ENCODE data around the gene DCUN1D2. TPM values are rescaled to one million over a fixed set of nuclear protein-coding genes. Genes with fewer than 3 reads are reported as not detected.

DCUN1D2 gene
- total RNA-seq, 1 donor from 2014 or later, result 15.1 TPM

DNA sequence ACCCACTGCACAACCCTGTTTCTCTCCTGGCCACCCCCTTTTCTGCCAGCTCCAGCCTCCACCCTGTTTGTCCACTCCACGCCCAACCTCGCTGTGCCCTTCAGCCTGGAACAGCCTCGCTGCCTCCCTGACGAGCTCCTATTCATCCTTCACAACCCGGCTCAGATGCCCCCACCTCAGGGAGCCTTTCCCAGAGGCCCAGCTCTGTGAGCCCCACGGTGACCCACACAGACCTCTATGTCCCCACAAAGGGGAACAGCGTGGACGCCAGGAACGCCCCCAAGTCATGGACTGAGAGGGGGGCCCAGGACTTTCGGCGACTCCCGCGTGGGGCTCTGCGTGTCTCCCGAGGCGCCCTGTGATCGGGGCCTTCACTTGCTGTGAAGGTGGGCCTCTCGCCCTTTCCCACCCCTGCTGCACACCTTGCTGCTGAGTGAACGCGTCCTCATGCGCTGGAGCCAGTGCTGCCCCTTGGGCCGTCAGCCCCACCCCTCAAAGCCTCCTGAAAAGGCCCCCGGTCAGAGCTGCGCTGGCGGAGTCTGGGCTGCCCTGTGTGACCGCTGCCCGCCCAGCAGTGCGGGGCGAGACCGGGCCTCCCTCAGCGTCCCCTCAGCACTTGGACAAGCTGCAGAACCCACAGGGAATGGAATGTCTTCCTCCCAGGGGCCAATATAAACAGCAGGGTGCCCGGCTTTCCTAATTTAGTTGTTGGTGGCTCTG lies 77.2 kb downstream of the DCUN1D2 start:
- no peak for DNase-seq (ENCODE audit: extremely low read depth, low read depth, low spot score)

GRCh38 chr13:113412440-113412839 lies 78.1 kb downstream of the DCUN1D2 start:
- DNase-seq (ENCODE audit: extremely low read depth, low read depth, low spot score), result no peak

DNA sequence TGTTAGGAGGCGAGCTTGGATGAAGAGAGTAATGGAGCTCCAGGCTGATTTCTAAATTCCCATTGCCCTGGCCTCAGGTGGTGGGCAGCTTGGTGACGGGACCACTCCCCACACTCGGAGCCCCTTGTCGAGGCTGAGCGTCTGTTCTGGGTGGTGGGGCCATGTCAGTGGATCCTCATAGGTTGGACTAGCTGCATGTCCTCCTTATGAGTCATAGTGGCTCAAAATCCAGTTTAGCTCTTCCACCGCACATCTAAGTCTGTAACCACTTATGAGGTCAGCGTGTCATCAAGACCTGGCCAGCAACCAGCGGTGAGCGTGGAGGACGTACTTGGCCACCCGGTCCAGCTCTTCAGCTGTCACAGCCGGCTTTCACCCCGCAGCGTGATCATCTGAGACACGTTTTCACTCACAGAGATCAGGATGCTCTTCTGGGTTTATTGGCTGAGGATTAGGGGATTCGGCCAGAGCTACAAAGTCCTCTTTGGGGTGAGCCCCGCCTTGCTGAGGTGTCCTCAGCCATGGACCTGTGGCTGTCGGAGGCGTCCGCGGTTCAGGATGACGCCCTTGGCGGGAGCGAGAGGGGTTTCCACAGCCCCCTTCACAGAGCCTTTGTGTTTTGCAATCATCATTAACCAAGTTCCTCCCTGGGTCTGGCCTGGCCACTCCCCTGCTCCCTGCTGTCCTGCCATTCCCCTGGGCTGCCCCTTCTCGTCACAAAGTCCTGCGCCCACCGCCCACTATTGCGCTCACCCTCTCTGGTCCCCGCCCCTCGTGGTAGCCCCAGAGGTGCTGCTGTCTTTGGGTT lies 79.1 kb downstream of the DCUN1D2 start:
- DNase-seq (ENCODE audit: extremely low read depth, low read depth, low spot score), result no peak

GRCh38 chr13:113410472-113411201 lies 79.9 kb downstream of the DCUN1D2 start:
- no peak for DNase-seq (ENCODE audit: extremely low read depth, low read depth, low spot score)

DNA sequence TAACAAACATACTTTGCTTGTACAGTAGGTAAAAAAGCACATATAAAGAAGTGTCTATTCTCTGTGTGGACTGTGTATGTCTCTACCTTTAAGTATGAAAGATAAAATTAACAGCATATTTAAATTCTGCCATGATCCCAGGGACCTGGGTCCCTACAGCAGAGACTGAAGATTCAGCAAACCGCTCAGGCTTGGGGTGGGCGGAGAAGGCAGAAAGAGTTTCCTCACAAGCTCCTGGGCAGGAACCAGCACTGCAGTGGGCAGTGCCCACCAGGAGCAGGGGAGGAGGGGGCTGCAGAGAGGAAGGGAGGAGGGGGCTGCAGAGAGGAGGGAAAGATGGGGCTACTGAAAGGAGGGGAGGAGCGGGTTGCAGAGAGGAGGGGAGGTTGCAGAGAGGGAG lies 81.9 kb downstream of the DCUN1D2 start:
- DNase-seq (ENCODE audit: extremely low read depth, low read depth, low spot score), result no peak

DNA sequence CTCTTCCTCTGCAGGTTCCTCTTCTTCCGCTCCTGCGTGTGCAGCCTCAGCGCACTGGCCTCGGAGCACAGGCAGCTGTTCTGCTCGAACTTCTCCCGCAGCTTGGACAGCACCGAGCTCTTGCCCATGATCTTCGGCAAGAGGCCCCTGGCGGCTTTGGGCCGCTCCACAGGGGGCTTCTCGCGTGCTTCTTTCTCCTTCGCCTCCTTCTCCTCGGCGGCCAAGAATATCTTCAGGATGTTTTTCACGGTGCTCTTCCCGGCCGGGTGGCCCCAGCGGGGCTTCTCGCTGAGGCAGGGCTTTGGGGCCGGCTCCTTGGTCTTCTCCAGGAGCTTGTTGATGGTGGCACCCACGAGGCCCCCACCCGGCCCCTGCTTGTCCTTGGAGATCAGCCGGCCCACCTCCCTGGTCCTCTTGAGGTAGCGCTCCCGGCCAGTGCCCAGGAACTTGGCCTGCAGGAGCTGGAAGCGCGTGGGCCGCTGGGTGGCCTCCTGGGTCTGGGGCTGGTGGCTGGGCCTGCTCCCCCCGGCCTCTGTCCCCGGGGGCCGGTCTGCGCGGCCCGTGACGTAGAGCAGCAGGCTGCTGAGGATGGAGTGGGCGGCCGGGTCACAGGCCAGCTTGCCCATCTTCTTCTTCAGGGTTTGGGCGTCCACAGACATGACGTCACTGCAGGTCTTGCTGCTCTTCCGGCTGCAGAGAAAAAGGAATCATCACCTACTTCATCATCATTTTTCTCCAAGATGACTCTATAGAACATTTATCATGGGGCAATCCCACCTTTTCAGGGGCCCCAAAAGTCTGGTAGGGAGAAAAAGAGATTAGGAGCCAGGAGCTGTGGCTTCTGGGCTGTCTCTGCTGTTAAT lies 82.7 kb downstream of the DCUN1D2 start:
- no peak for DNase-seq (ENCODE audit: extremely low read depth, low read depth, low spot score)

DNA sequence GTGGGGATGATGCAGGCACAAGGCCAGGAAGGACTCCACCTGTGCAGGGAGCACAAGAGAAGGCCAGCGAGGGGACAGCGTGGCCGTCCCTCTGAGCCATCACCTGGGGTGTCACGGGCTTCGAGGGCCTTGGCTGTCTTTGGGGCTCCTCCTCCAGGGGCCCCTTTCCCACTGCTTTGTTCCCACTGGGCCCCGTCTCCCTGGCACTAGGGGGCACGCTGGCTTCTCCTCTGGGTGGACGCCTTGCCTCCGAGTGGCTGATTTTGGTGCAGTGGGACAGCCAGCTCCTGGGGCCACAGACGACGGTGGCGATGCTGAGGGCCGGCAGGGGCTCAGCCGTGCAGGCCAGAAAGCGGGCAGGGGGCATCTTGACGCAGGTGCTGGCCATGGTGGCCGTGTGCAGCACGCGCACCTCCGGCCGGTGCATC lies 83.4 kb downstream of the DCUN1D2 start:
- no peak for DNase-seq (ENCODE audit: extremely low read depth, low read depth, low spot score)

DNA sequence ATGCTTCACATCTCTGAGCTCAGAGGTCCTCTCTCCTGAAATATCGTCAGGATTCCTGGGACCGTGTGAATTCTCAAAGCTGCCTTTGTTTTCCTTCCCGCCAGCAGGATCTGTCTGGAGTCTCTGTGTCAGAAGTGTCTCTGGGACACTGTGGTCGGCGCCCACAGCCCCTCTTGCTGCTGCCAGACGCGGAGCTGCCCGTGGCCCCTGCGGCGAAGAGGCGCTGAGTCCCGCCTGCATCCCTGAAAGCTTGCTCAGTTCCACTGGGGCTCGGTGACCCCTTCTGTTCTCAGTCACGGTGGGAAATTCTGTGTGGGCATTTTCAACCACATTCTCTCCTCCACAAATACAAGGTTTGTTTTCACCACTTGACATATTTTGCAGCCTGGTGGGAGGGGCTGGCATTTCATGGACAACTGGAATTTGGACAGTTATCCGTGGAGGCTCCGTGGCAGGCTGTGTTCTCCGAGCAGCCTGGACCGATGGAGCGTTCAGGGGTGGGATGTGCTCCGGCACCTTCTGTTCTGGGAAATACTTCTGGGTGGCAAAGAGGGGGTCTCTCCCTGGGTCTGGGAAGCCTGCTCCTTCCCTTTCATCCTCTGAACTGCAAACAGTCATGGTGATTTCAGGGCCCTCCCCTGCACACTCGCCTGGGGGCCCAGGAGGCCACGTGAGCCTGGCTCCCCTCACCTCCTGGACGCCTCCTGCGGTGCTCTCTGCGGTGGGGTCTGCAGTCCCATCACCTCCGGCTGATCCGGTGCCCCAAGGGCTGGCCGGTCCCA lies 84.0 kb downstream of the DCUN1D2 start:
- DNase-seq (ENCODE audit: extremely low read depth, low read depth, low spot score), result no peak

Other genes starting within 250 kb of the DCUN1D2 start
- 470 and 484 TPM in 2 replicates for gene LAMP1, start 193.5 kb downstream of the DCUN1D2 start, total RNA-seq
- not detected in 2 replicates for gene GRTP1, start 126.6 kb downstream of the DCUN1D2 start, total RNA-seq
- gene ADPRHL1, start 37.2 kb downstream of the DCUN1D2 start, total RNA-seq, result 1.1 and 1.3 TPM in 2 replicates
- 68.1 and 86.0 TPM in 2 replicates for gene TFDP1, start 94.0 kb upstream of the DCUN1D2 start, total RNA-seq
- gene ATP4B, start 167.5 kb upstream of the DCUN1D2 start, total RNA-seq, result 0.58 TPM in 1 of 2 replicates, not detected in the other
- gene GRK1, start 176.5 kb upstream of the DCUN1D2 start, total RNA-seq, result not detected in 2 replicates